ENCODE results near the gene POC1A. TPM values are rescaled to one million over a fixed set of nuclear protein-coding genes. Genes with fewer than 3 reads are reported as not detected.

The POC1A gene
- total RNA-seq, 1 experiment from 2014 or later = 43.0 TPM

- Histone ChIP-seq H2AFZ (ENCODE audit: low read length) (no peak overlapping the region), H3F3A (ENCODE audit: low read length, unreplicated experiment) (no peaks in the 10 kb centered on the region), H3K4me1 (ENCODE audit: insufficient read depth, low read length) (peaks cover 5% of the 10 kb centered on the region), H3K27me3 (ENCODE audit: low read length) (no peaks in the 10 kb centered on the region), H3K4me3 (ENCODE audit: low read length) (no peak overlapping the region), H3K27ac (ENCODE audit: low read length) (no peak overlapping the region), H3K9ac (ENCODE audit: low read length) (no peak overlapping the region), H4K20me1 (ENCODE audit: low read length) (no peaks in the 10 kb centered on the region), H3K36me3 (ENCODE audit: low read depth, low read length) (peaks cover 24% of the 10 kb centered on the region; the same call in 1 of the 2 replicates), H3K9me3 (ENCODE audit: low read length) (no peaks in the 10 kb centered on the region), H3K79me2 (ENCODE audit: low read length) (peaks cover 18% of the 10 kb centered on the region), H3K4me2 (ENCODE audit: low read length) (no peak overlapping the region), H3K9me2 (replicated peaks; ENCODE audit: low read length) (no peaks in the 10 kb centered on the region)
- TF ChIP-seq, protein P1, sequence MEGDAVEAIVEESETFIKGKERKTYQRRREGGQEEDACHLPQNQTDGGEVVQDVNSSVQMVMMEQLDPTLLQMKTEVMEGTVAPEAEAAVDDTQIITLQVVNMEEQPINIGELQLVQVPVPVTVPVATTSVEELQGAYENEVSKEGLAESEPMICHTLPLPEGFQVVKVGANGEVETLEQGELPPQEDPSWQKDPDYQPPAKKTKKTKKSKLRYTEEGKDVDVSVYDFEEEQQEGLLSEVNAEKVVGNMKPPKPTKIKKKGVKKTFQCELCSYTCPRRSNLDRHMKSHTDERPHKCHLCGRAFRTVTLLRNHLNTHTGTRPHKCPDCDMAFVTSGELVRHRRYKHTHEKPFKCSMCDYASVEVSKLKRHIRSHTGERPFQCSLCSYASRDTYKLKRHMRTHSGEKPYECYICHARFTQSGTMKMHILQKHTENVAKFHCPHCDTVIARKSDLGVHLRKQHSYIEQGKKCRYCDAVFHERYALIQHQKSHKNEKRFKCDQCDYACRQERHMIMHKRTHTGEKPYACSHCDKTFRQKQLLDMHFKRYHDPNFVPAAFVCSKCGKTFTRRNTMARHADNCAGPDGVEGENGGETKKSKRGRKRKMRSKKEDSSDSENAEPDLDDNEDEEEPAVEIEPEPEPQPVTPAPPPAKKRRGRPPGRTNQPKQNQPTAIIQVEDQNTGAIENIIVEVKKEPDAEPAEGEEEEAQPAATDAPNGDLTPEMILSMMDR (conservative IDR thresholded peaks at IDR 0.05; ENCODE audit: low read depth, low read length) = no peak
- TF ChIP-seq EZH2phosphoT487 (IDR thresholded peaks at IDR 0.05; ENCODE audit: borderline replicate concordance, low read length) (no peak), EZH2 (IDR thresholded peaks at IDR 0.05; ENCODE audit: low read length, unreplicated experiment) (no peak)
- ChIA-PET CTCF (interaction anchor here (0.5 kb wide), 1 partner anchor 142 kb away, joined by 3 read pairs; no protein-coding TSS in a partner anchor), POLR2A (ENCODE audit: unreplicated experiment) (interaction anchor here (0.5 kb wide), 1 partner anchor 17 kb away, joined by 10 read pairs; no protein-coding TSS in a partner anchor)
- intact Hi-C loops (cut with micrococcal nuclease) = no loop called here
- no TSS peak for BruUV-seq (replicated peaks)
- ATAC-seq (no peak), DNase-seq (no peak)
Measured at GRCh38 chr3:52147804-52148203, 6.4 kb downstream of the POC1A start.

DNA sequence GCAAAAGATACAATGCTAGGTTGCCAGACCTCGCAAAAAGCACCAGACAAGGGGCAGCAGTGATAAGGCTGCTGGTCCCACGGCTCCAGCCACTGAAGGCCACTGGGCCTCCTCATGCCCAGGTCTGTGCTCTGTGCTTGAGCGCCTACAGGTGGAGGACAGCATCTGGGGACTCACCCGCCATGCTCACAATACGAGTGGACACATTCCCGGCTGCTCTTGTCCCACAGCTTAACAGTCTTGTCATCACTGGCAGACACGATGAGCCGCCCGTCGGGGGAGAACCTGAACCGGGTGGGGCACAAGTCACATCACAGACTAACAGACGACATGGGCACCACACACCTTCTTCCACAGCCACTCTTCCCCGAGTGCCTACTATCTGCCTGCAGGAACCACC is 7.4 kb downstream of the POC1A start:
- no peak overlapping the region for H3K4me3 ChIP-seq (ENCODE audit: low read length)
- CTCF ChIA-PET = no interaction called here
- H3K4me1 ChIP-seq (ENCODE audit: insufficient read depth, low read length) = peaks cover 2% of the 10 kb centered on the region; the same call in 1 of the 2 replicates
- no peak overlapping the region for H3K9ac ChIP-seq (ENCODE audit: low read length)
- H3K27me3 ChIP-seq (ENCODE audit: low read length) = no peaks in the 10 kb centered on the region
- BruUV-seq (replicated peaks) = no TSS peak
- TF ChIP-seq EZH2phosphoT487 (IDR thresholded peaks at IDR 0.05; ENCODE audit: borderline replicate concordance, low read length) = no peak
- TF ChIP-seq, protein P1 (conservative IDR thresholded peaks at IDR 0.05; ENCODE audit: low read depth, low read length) = no peak
- TF ChIP-seq EZH2 (IDR thresholded peaks at IDR 0.05; ENCODE audit: low read length, unreplicated experiment) = no peak
- H3K36me3 ChIP-seq (ENCODE audit: low read depth, low read length) = peaks cover 31% of the 10 kb centered on the region
- no peaks in the 10 kb centered on the region for H4K20me1 ChIP-seq (ENCODE audit: low read length)
- H2AFZ ChIP-seq (ENCODE audit: low read length) = no peak overlapping the region
- no peak overlapping the region for H3K4me2 ChIP-seq (ENCODE audit: low read length)
- intact Hi-C loops (cut with micrococcal nuclease) = no loop called here
- no peaks in the 10 kb centered on the region for H3K9me2 ChIP-seq (replicated peaks; ENCODE audit: low read length)
- POLR2A ChIA-PET (ENCODE audit: unreplicated experiment) = no interaction called here
- H3F3A ChIP-seq (ENCODE audit: low read length, unreplicated experiment) = no peaks in the 10 kb centered on the region
- no peak for ATAC-seq
- no peaks in the 10 kb centered on the region for H3K9me3 ChIP-seq (ENCODE audit: low read length)
- no peak for DNase-seq
- H3K27ac ChIP-seq (ENCODE audit: low read length) = no peak overlapping the region
- H3K79me2 ChIP-seq (ENCODE audit: low read length) = peaks cover 11% of the 10 kb centered on the region

DNA sequence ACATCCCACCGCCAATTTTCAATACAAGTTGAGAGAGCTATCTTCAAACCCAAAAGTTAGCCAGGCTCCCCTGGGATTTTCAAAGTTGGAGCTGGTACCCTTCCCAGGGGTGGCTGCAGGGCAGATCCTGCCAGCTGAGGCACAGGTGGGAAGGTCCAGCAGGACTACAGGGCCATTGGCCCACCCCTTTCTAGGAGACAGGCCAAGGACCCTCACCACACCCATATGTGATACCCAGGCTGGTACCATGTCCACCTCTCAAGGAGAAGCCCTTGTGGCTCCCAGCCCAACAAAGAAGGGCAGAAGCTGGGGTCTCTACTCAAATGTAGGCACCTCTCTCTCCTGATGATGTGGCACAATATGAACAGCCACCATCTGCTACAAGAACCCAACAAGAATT is 8.0 kb downstream of the POC1A start:
- H3K9me3 ChIP-seq (ENCODE audit: low read length) = no peaks in the 10 kb centered on the region
- no TSS peak for BruUV-seq (replicated peaks)
- no peak overlapping the region for H3K9ac ChIP-seq (ENCODE audit: low read length)
- ATAC-seq (no peak), DNase-seq (no peak)
- no peak for TF ChIP-seq EZH2 (IDR thresholded peaks at IDR 0.05; ENCODE audit: low read length, unreplicated experiment)
- TF ChIP-seq, protein P1 (conservative IDR thresholded peaks at IDR 0.05; ENCODE audit: low read depth, low read length) = no peak
- TF ChIP-seq EZH2phosphoT487 (IDR thresholded peaks at IDR 0.05; ENCODE audit: borderline replicate concordance, low read length) = no peak
- ChIA-PET POLR2A (ENCODE audit: unreplicated experiment) (no interaction called here), CTCF (no interaction called here)
- H2AFZ ChIP-seq (ENCODE audit: low read length) = no peak overlapping the region
- intact Hi-C loops (cut with micrococcal nuclease) = no loop called here
- H3K9me2 ChIP-seq (replicated peaks; ENCODE audit: low read length) = no peaks in the 10 kb centered on the region
- peaks cover 6% of the 10 kb centered on the region; the same call in 1 of the 2 replicates for H3K79me2 ChIP-seq (ENCODE audit: low read length)
- H3K4me3 ChIP-seq (ENCODE audit: low read length) = no peak overlapping the region
- H3K27me3 ChIP-seq (ENCODE audit: low read length) = no peaks in the 10 kb centered on the region
- peaks cover 2% of the 10 kb centered on the region; the same call in 1 of the 2 replicates for H3K4me1 ChIP-seq (ENCODE audit: insufficient read depth, low read length)
- no peaks in the 10 kb centered on the region for H4K20me1 ChIP-seq (ENCODE audit: low read length)
- H3F3A ChIP-seq (ENCODE audit: low read length, unreplicated experiment) = no peaks in the 10 kb centered on the region
- H3K27ac ChIP-seq (ENCODE audit: low read length) = no peak overlapping the region
- peaks cover 33% of the 10 kb centered on the region for H3K36me3 ChIP-seq (ENCODE audit: low read depth, low read length)
- H3K4me2 ChIP-seq (ENCODE audit: low read length) = no peak overlapping the region
